NCI-H345 (cell line): ENCODE data around the gene KRT40.
"Not testable (repeated sequence)": the region's sequence is repeated elsewhere in the genome, so short reads cannot be mapped to it uniquely, and the experiment has no call there.

Source experiments
- DNase-seq: peaks from one replicate; lab custom pipeline; 2025; lab: John Stamatoyannopoulos, UW

Gene KRT40

GRCh38 chr17:40984226-40984625 is at the start of gene KRT40:
Gene KRT40 (minus strand): TSS chr17:40984326. CDS start chr17:40984273, 53 bp downstream.
- no peak for DNase-seq

- no peak for DNase-seq
These were observed 45.6 kb upstream of the KRT40 start, which contains the start of gene KRTAP1-4 for GRCh38 chr17:41029633-41030245. Gene KRTAP1-4 (minus strand): TSS chr17:41030195. CDS start chr17:41030078, 117 bp downstream.

GRCh38 chr17:41026715-41027471 is 42.8 kb upstream of the KRT40 start, which contains the start of gene KRTAP1-5:
Gene KRTAP1-5 (minus strand): TSS chr17:41027208. CDS start chr17:41027155, 53 bp downstream.
- no peak for DNase-seq

DNA sequence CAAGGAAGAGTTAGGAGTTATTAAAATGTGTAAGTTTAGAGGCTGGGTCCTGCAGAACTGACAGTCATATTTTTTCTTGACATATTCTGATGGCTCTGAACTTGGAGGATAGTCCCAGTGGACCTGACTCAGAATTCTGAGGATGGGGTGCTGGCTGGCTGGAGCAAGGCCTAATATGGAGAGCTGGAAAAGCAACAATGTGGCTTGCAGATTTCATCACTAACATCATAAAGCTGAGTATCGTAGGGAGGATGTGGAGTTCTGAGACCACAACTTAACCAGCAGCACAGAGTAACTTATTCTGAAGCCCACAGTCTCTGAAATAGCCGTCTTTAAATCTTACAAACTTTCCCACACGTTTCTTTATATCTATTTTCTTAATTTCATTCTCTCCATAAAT is 40.6 kb upstream of the KRT40 start:
- no peak for DNase-seq

GRCh38 chr17:41020336-41020735 is 36.2 kb upstream of the KRT40 start:
- no peak for DNase-seq

DNA sequence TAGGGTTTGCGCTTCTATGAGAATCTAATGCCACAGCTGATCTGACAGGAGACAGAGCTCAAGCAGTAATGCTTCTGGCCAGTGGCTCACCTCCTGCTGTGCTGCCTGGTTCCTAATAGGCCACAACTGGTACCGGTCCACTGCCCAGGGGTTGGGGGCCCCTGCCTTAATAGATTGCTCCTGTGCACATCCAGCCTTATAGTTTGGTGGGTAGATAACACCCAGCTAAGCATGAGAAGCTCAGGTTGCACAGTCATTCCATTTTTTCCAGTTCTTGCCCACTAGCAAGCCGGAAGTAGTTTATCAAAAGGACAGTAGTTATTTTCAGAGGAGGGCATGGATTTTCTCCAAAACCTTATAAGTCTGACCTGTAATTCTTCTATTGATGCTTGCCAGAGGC is 35.3 kb upstream of the KRT40 start:
- DNase-seq, result no peak

DNA sequence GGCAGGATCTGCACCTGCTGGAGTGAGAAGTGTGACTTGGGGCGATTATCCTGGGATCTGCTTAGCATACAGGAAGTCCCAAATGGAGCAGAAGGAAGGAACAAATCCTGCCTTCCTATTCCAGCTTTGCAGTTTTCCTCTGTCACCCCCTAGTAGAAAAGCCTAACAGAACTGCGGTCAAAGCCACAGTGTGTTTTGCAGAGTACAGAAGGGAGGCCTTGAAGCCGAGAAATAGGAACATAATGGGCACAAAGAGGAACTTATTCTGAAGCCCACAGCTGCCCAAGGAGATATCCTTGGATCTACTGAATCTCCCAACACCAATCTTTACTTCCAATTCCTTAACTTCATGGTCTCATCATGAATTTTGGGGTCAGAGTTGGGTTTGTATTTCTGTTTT is 34.4 kb upstream of the KRT40 start:
- DNase-seq, result no peak

DNA sequence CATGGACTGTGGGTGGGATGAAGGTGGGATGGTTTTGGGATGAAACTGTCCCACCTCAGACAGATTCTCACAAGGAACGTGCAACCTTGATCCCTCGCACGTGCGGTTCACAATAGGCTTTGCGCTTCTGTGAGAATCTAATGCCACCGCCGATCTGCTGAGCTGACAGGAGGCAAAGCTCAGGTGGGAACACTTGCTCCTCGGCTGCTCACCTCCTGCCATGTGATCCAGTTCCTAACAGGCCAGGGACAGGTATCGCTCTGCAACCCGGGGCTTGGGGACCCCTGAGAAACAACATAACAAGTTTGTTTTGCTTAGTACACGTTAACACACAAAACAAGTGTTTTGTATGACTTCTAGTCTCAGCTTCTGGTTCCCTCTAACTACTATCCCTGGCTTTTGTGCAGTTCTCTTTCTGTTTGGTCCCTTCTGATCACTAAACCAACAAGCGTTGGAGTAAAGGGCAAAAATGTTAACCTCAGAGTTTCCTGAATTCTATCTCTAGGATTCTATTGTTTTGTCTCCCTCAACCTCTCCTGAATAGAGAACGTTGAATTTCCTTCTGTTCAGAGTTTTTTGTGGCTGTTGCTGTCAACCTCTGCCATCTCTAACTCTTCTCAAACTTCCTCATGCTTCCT is 32.6 kb upstream of the KRT40 start:
- DNase-seq, result no peak

GRCh38 chr17:41015454-41015853 is 31.3 kb upstream of the KRT40 start:
- DNase-seq, result no peak

GRCh38 chr17:41013606-41014005 is 29.5 kb upstream of the KRT40 start:
- DNase-seq, result no peak

DNA sequence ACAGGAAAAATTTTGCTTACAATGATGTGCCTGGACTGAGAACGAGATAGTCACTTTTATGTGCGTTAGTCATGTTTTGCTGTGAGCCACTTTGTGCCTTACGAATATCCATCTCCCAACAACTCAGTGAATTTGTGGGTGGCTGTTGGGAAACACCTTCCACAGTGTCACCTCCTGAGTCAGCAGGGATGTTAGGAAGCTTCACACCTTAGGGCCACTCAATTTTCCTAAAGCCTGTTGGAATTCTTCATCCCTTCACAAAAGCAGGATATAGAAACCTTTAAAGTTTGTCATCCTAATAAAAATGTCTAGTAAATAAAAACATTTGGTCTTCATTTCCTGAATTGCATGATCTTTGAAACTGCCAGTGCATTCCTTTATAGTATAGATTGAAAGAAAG is 29.1 kb upstream of the KRT40 start:
- DNase-seq, result no peak

DNA sequence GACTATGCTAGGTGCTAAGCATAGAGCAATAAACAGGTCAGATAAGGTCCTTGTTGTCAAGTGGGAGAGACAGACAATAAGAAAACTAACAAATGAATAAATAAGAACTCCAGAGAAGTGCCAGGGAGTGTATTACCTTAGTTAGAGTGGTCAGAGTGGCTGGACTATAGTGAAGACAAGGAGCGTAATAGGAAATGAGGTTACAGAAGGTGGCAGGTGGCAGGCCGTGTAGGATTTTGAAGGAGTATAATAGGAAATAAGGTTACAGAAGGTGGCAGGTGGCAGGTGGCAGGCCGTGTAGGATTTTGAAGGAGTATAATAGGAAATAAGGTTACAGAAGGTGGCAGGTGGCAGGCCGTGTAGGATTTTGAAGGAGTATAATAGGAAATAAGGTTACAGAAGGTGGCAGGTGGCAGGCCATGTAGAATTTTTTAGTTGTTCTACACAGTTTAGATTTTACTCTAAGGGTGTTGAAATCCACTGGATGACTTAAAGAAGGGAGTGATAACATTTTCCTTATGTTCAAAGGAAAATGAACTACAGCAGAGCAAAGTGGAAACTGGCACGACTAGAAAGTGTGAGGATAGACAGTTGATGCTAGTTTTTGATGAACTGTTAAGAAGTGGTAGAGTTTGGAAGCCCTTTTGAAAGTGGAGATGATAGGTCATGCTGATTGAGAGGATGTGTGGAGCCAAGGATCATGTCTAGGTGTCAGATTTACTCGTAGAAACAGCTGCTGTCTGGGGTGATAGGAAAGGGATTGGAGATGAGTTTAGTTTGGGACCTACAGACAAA is 28.4 kb upstream of the KRT40 start:
- DNase-seq, result no peak

DNA sequence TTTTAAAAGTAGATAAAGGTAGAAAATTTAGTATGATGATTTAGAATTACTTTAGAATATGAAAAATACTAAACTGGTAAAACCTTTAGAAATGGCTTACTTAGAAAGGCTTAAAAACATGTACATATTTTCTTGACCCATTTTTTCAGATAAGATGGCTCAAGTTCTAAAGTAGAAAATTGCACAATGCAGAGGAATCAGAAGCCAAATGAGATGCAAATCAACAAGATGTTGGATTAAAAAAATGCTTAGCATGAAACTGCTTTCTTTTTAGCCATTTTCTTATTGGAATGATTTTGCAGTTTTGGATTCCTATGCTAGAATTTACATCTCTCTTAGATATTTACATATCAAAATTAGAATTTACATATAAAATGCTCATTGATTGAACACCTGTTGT is 26.3 kb upstream of the KRT40 start:
- no peak for DNase-seq

GRCh38 chr17:41009936-41010335 is 25.8 kb upstream of the KRT40 start:
- no peak for DNase-seq

- DNase-seq, result peak; percentile 51
These were observed 25.2 kb upstream of the KRT40 start for GRCh38 chr17:41009301-41009760.

DNA sequence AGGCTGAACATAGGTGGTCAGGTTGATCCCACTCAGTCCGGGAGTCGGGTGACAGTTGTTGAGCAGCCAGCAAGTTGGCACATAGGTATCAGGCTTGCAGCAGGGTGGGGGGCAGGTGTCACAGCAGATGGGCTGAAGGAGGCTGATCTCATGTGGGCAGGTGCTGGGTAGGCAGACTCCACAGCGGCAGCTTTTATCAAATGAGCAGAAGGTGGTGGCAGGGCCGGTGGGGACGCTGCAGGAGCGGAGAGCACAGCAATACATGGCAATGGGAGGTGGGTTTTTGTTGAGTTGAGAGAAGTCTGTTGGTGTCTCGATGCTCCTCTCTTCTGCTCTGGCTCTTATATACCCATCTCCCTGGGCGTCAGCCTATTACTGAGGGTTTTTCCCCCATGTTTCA is 24.7 kb upstream of the KRT40 start, which contains the start of gene KRTAP3-1:
Gene KRTAP3-1, minus strand, starts transcription at position 318 of the 400 bp plus-strand sequence. Its CDS starts 54 bp downstream, at position 264.
- DNase-seq, result peak; percentile 79

DNA sequence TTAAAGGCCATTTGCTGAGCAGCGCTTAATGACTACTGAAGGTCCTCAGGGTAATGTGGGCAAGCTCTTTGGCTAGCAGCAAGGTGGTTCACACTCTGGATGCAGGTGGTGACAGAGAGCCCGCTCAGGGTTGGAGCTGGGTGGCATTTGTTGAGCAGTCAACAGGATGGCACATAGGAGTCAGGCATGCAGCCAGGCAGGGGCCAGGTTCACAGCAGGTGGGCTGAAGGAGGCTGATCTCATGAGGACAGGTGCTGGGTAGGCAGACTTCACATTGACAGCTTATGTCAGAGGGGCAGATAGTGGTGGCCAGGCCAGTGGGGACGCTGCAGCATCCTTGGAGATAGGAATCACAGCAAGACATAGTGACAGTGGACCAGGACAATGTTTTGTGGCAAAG is 20.3 kb upstream of the KRT40 start:
- DNase-seq, result peak; percentile 46

GRCh38 chr17:41003926-41004325 is 19.8 kb upstream of the KRT40 start:
- no peak for DNase-seq

GRCh38 chr17:41002814-41003213 is 18.7 kb upstream of the KRT40 start:
- no peak for DNase-seq

GRCh38 chr17:41001795-41002194 is 17.7 kb upstream of the KRT40 start:
- DNase-seq, result no peak

GRCh38 chr17:40999563-40999962 is 15.4 kb upstream of the KRT40 start, which contains the start of gene KRTAP3-2:
Gene KRTAP3-2 (minus strand): TSS chr17:40999906. CDS start chr17:40999853, 53 bp downstream.
- not testable (repeated sequence) for DNase-seq

DNA sequence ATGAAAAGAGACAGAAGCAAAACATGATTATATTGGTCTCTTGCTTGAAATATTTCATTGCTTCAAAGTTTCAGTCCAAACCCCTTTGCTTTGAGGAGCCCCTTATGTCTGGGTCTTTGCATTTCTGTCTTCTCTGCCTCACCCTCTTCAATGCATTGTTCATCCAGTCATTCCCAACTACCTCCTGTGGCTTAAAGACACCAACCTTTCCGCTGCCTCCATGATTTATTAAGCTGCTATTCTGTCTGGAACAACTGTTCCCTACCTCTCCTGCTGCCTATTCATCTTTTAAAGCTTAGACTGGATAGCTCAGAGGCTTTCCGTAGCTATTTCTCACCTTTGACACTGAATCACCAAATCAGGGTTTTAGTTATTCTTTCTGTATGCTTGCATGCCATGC is 13.2 kb upstream of the KRT40 start:
- DNase-seq, result no peak
